HG02943 (cell line): ENCODE measurements around the gene MAGI2.
"Not testable (repeated sequence)": the region's sequence is repeated elsewhere in the genome, so short reads cannot be mapped to it uniquely, and the experiment has no call there.

Experiments used
- ATAC-seq: cut with Tn5 transposase; IDR thresholded peaks from one replicate; pipeline ENCODE4 v1.9.1; 2021; ENCODE audit warnings: mild to moderate bottlenecking, low read depth, moderate library complexity; ENCODE audit not compliant: unreplicated experiment

The MAGI2 gene

DNA sequence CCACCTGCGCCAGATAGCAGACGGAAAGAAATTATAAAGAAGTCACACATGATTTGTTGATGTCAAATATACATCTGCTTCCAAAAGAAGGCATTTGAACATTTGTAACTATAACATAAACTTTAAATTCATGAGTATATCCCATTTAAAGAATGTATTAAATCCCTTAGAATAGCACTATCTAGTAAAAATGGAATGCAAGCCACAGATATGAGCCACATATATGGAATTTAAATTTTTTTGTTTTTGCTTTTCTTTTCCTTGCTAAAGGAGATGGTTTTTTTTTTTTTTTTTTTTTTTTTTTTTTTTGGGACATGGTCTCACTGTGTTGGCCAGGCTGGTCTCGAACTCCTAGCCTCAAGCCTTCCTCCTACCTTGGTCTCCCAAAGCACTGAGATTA lies 924.1 kb downstream of the MAGI2 start:
- ATAC-seq, result no peak

DNA sequence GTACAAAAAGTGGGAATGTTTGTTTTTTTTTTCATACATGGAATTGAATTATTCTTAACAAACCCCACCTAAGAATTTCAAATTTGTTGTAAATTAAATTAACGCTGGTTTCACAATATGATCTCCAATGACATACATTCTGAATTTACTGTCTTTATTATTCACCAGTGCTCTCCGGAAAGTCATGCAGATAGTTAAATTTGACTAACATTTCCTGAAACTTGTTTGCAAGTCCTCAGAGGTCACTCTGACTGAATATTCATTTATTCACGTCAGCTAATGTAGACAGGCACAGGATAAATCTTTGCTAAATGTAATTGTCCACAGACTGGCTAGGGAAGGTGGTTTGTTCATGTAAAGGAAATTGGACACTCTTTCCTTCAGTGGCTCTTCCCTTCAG lies 924.5 kb downstream of the MAGI2 start:
- ATAC-seq, result no peak

GRCh38 chr7:78523930-78524329 lies 929.5 kb downstream of the MAGI2 start:
- ATAC-seq, result no peak

DNA sequence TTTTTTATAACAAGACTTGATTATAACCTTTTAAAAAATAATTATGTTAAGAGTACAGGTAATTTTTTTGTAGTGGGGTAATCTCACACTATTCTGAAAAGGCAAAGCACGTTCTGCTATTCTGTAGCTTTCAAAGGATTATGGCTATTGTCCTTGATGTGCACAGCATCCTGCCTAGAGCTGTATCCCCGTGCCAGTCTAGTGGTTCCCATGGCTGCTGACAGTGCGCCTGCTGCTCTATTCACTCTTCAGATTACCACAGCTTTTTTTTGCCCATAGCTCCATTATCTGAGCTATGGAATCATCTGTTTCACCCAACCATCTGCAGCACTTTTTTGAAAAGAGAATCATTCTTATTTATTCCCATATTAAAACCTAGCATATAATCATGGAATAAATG lies 931.5 kb downstream of the MAGI2 start:
- ATAC-seq, result no peak

- ATAC-seq, result no peak
These were observed 937.0 kb downstream of the MAGI2 start for GRCh38 chr7:78516450-78516849.

DNA sequence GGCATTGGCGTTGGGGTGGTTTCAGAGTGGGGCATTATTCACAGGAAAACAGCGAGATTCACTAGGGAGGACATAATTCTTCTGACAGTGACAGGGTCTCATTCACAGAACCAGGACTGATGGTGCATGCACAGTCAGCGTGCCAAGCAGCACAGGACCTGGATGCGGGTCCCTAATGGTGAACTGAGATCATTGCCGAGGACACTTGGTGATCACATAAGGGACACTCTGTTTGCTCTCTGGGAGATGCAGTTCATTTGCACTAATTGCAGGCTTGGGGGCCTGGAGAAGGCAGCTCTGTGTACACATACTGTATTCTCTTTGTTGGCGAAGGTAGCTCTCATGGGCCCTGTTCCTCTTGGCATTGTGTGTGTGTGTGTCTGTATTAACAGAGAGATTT lies 938.8 kb downstream of the MAGI2 start:
- ATAC-seq, result no peak

DNA sequence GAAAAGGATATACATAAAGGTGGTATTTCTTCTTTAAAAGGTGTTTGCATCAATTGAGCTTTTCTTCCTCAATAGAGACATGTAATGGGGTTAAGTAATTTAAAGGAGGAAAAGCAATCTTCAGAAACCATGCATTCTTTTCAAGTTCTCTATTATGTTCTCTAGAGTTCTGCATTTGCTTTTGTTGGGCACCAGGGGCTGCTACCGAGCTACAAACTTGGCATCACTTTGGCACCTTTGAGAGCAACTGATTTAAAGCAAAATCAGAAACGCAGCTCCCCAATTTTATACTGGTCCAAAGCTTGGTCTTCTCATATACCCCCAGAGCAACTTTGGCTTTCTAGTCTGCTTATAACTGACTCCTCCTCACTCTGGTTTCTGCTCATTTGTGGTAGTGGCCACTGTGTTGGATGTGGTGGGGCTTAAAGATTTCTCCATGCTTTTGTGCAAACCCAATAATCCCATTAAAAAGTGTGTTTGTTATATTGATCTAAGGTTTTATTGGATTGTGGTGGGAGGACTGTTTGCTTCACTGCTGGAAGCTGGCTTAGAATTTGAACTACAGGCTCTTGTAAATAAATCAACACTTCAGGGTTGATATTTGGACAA lies 942.8 kb downstream of the MAGI2 start:
- peak; percentile 72 for ATAC-seq

- ATAC-seq, result not testable (repeated sequence)
These were observed 950.2 kb downstream of the MAGI2 start for GRCh38 chr7:78503301-78503700.

DNA sequence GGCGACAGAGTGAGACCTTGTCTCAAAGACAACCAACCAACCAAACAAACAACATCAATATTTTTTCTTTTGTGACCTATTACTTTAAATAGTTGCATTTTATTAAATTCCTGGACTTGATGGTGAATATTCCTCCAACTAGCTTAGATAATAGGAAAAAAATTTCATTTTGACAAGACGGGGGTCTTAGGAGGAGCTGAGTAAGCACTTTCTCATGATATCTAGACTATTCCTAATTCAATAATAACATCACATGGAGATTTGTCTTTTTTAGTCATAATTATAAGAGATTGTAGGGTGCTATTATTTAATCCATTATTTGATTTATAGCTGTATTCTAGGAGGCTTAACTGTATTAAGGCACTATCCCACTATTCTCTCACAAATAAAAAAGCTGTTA lies 952.4 kb downstream of the MAGI2 start:
- no peak for ATAC-seq

GRCh38 chr7:78499971-78500370 lies 953.5 kb downstream of the MAGI2 start:
- ATAC-seq, result no peak

DNA sequence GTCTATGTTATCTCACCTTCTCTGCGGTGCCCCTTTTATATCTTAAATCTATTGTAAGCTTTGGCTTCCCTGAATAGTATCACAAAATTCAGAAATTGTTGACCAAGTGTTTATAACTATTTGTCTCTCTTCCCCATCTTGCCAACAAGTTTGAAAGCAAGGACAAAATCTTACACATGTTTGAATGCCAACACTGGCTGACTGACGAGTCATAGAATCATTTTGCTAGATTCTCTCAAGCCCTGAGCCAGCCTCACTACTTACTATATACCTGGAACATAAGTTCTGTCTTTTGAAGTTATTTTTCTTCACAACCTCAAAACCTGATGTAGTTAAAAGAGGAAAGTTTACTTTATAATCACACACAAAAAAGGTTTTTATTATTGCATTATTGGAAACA lies 954.2 kb downstream of the MAGI2 start:
- ATAC-seq, result no peak

DNA sequence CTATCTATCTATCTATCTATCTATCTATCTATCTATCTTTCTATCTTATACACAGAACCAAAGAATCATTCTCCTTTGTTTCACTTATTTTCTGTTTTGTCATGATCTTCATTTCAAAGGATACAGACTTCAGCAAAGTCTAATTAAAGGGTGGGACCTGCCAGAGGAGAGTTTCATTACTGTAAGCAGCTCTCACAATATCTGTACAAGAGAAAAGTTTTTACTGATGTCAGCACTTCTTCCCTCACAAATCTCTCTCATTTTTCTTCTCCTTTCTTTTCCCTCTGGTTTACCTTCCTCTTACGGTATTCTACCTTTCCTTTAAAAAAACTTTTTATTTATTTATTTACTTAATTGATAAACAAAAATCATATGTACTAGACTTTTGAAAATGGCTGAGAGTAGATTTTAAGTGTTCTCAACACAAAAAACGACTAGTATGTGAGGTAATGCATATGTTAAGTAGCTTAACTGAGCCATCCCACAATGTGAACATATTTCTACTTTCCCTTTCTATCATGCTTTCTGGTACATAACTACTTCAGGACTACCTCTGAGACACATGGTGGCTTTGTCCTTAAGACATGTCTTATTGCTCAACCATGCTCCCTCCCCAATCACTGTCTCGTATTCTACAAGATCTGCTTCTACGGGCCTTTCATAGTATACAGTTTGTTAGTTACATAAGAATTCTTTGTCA lies 955.6 kb downstream of the MAGI2 start:
- no peak for ATAC-seq

DNA sequence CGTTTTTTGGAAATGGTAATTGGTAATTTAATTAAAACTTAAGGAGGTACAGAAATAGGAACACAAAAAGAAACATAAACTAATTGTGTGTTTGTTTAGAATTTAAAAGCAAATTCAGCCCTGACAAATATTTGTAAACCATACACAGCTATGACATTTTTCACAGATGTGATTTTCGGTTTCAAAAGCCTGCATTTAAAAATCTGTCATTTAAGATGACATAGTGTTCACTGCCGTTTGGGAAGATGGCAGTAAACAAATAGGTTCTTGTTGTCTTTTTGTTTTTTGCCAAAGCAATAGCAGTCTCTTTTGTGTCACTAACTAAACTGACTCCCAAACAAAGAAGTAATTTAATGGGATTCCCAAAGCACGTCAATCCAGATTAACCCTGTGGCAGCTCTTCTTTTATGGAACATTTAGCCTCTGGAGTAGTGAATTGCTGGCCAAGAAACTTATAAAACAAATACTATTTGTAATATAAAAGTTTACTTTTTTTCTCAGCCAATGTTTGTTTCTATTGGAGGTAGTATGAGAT lies 957.3 kb downstream of the MAGI2 start:
- ATAC-seq, result no peak

- ATAC-seq, result no peak
These were observed 960.1 kb downstream of the MAGI2 start for GRCh38 chr7:78493401-78493800.

DNA sequence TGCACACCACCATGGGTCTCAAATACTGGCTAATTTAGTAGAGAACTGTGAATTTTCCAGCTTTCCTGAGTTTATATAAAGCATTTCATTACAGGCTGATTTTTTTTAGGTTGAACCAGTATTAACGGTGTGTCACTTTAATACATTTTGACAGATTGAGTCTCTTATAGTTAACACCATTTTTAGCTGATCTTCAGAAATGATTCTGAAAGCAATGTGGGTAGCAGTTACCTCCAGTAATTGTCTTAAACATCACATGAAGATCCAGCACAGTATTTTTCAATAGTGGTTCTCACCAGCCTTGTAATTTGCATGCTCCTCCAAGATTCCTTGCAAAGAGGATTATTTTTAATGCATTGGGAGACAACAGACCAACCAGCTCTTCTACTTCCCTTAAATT lies 961.3 kb downstream of the MAGI2 start:
- no peak for ATAC-seq

DNA sequence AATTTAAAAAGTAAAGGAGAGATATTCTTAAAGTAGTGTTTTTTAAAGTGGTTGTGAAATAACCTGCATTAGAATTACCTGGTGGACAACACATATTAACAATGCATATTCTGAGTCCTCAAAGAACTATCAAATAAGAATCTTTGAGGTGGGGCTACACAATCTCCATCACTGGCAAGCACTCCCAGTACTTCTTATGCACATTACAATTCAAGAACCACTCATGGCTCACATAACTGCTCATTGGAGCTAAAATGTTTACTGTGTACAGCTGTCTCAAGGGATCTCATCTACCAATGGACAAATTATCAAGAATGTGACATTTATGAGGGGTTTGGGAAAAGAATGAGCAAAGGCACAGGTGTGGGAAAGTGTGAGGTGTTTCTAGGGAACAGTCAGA lies 962.9 kb downstream of the MAGI2 start:
- no peak for ATAC-seq

- ATAC-seq, result no peak
These were observed 963.8 kb downstream of the MAGI2 start for GRCh38 chr7:78489476-78490240.

DNA sequence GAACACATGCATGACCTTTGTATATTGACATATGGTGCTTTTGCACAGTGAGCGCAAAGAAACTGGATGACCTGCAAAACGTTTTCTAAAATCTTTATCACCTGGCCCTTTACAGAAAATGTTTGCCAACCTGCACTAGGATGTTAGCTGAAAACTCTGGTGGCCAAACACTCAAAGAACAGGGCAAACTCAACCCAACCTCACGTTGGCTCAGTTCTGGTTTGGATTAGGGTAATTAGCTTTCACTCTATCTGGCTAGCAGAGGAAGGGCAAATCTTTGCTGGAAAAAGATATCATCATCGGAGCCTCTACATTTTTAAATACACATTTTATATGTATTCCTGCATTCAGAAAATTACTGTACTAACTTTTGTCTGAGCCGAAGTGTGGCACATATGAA lies 966.0 kb downstream of the MAGI2 start:
- ATAC-seq, result no peak

DNA sequence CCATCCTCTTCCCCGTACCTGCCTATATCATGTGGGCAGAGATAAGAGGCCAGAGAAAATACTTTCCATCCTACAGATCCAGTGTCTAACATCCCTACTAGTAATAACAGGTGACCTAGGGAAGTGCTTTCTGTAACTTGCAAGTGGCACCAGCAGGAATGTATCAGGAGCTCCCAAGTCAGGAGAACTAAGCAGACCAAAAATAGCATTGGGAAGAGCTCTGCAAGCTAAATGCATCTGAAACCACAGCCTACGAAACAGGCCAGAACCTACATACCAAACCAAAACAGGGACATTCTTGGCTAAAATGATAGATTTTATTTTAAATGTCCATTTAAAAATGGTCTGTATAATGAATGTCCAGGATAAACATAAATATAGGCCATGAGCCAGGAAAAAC lies 974.1 kb downstream of the MAGI2 start:
- ATAC-seq, result no peak

DNA sequence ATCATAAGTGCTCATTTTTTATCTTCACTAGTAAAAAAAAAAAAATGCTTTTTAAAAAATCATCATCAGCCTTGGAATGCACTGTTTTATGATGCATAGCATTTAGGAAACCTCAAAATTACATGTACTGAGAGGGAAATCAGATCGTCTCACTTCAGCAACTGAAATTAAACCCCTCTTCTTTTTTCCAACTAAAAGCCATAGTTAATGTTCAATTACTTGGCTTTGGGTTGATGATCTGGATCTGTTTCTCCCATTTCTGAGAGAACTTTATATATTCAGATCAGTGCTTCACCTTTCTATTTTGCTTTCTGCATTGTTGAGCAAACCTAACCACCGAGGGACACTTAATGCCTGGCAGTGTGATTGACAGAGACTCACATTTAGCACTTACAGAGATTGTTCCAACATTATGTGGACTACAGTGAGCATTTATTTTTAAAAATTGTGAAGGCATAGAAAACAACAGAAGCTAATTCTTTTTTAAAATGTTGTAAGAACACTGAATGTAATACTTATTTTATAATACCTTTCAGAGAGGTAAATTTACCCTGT lies 976.5 kb downstream of the MAGI2 start:
- no peak for ATAC-seq

- no peak for ATAC-seq
These were observed 979.7 kb downstream of the MAGI2 start for GRCh38 chr7:78473571-78474301.
